ENCODE measurements around the gene CTNNA3. TPM values are rescaled to one million over a fixed set of nuclear protein-coding genes. Genes with fewer than 3 reads are reported as not detected.

Gene CTNNA3
- total RNA-seq, 2 donors from 2014 or later: under 0.01 to 0.33 TPM

DNA sequence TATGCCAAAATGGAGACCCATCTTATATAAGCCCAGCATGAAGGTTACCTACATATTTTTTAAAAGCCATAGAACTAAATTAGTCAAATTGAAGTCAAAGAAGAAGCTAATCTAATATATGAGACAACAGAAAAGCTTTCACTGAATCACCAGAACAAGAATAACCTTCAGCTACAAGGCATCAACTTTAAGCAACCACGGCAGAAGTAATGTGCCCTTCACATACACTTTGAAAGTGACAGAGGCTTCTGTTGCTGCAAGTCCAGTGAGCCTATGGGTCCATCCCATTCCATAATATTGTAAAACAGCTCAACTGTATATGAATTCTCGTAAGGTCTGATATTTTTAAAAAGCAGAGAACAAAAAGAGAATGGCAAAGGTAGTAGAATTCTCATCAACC, 36.5 kb downstream of the CTNNA3 start:
- Histone ChIP-seq H3K4me3 (no peak overlapping the region), H3K36me3 (replicated peaks in 1 of 2; ENCODE audit: insufficient read depth in 1 of 2, low read depth in 2 of 2) (no peaks in the 10 kb centered on the region), H3K27me3 (no peaks in the 10 kb centered on the region), H3K4me1 (no peaks in the 10 kb centered on the region), H3K27ac (no peak overlapping the region), H3K9me3 (no peaks in the 10 kb centered on the region)
- 69 to 81% methylated on average over 2 of the region's 2 CpGs for WGBS, 2 donors
- ATAC-seq (no peak), DNase-seq (no peak)
- intact Hi-C loops (cut with DNase I): no loop called here
- TF ChIP-seq, protein P1, sequence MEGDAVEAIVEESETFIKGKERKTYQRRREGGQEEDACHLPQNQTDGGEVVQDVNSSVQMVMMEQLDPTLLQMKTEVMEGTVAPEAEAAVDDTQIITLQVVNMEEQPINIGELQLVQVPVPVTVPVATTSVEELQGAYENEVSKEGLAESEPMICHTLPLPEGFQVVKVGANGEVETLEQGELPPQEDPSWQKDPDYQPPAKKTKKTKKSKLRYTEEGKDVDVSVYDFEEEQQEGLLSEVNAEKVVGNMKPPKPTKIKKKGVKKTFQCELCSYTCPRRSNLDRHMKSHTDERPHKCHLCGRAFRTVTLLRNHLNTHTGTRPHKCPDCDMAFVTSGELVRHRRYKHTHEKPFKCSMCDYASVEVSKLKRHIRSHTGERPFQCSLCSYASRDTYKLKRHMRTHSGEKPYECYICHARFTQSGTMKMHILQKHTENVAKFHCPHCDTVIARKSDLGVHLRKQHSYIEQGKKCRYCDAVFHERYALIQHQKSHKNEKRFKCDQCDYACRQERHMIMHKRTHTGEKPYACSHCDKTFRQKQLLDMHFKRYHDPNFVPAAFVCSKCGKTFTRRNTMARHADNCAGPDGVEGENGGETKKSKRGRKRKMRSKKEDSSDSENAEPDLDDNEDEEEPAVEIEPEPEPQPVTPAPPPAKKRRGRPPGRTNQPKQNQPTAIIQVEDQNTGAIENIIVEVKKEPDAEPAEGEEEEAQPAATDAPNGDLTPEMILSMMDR (IDR thresholded peaks at IDR 0.05): no peak
- no peak for TF ChIP-seq POLR2A (IDR thresholded peaks at IDR 0.05)

DNA sequence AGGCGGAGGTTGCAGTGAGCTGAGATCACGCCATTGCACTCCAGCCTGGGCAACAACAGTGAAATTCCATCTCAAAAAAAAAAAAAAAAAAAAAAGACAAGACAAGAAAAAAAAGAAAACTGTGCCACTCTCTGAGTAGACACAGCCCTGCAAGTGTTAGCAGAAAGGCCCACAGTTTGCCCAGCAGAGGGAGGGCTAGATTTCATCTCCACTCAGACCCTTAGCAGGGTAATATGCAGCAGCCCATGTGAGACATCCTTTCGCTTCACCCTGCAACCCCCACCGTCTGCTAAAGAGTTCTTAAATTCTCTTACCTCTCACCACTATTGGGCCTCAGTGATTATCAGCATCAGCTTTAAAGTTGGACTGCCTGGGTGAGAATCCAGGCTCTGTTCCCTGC, 38.2 kb downstream of the CTNNA3 start:
- 81 to 82% methylated on average over 4 of the region's 4 CpGs for WGBS, 2 donors
- Histone ChIP-seq H3K36me3 (replicated peaks in 1 of 2; ENCODE audit: insufficient read depth in 1 of 2, low read depth in 2 of 2) (no peaks in the 10 kb centered on the region), H3K4me3 (no peak overlapping the region), H3K9me3 (no peaks in the 10 kb centered on the region), H3K27me3 (no peaks in the 10 kb centered on the region), H3K27ac (no peak overlapping the region), H3K4me1 (no peaks in the 10 kb centered on the region)
- TF ChIP-seq, protein P1 (IDR thresholded peaks at IDR 0.05): no peak
- no peak for TF ChIP-seq POLR2A (IDR thresholded peaks at IDR 0.05)
- ATAC-seq (no peak), DNase-seq (no peak)
- intact Hi-C loops (cut with DNase I): no loop called here

- H3K4me3 ChIP-seq: no peak overlapping the region
- no peak for TF ChIP-seq POLR2A (IDR thresholded peaks at IDR 0.05)
- H3K27ac ChIP-seq: no peak overlapping the region
- intact Hi-C loops (cut with DNase I): no loop called here
- ATAC-seq: no peak
- no peaks in the 10 kb centered on the region for H3K4me1 ChIP-seq
- no peak for DNase-seq
- no peaks in the 10 kb centered on the region for H3K36me3 ChIP-seq (replicated peaks in 1 of 2; ENCODE audit: insufficient read depth in 1 of 2, low read depth in 2 of 2)
- no peaks in the 10 kb centered on the region for H3K27me3 ChIP-seq
- no peaks in the 10 kb centered on the region for H3K9me3 ChIP-seq
- WGBS, 2 donors: 65 to 70% methylated on average over 4 of the region's 4 CpGs
Observed at GRCh38 chr10:67650558-67650957, 45.4 kb downstream of the CTNNA3 start.

DNA sequence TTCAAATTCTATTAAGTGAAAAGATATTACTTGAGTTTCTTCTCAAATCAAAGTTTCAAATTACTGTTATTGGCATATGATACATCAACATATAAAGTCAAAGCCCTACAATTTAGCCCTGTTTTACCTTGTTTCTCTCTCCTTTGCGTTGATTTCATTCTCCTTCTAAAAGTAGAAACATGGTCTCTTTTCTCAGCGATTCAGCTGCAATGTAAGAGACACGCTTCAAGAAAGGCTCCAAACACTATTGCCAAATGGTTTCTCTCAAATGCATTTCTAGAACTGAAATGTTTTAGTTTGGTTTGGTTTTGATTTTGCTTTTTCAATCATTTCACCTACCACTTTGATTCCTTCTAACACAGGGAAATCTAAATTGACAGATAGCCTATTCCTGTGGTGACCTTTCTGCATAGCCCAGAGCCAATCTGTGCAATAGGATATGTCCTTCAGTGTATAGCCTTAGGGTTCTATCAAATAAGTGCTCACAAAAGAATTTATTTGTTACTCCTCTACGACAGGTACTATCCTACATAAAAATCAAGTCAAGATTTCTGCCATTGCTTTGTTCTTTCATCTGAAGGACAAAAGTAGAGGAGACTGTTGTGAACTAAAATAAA, 47.3 kb downstream of the CTNNA3 start:
- H3K4me3 ChIP-seq: no peak overlapping the region
- WGBS, 2 donors: 84 to 89% methylated on average over 4 of the region's 4 CpGs
- no peaks in the 10 kb centered on the region for H3K27me3 ChIP-seq
- no peak for TF ChIP-seq POLR2A (IDR thresholded peaks at IDR 0.05)
- TF ChIP-seq, protein P1 (IDR thresholded peaks at IDR 0.05): no peak
- DNase-seq: no peak
- H3K4me1 ChIP-seq: no peaks in the 10 kb centered on the region
- no peak for ATAC-seq
- intact Hi-C loops (cut with DNase I): no loop called here
- no peaks in the 10 kb centered on the region for H3K9me3 ChIP-seq
- H3K36me3 ChIP-seq (replicated peaks in 1 of 2; ENCODE audit: insufficient read depth in 1 of 2, low read depth in 2 of 2): no peaks in the 10 kb centered on the region
- no peak overlapping the region for H3K27ac ChIP-seq

GRCh38 chr10:67630904-67631303, 65.1 kb downstream of the CTNNA3 start:
- ATAC-seq (no peak), DNase-seq (no peak)
- Histone ChIP-seq H3K4me1 (no peaks in the 10 kb centered on the region), H3K9me3 (no peaks in the 10 kb centered on the region), H3K27ac (no peak overlapping the region), H3K4me3 (no peak overlapping the region), H3K36me3 (replicated peaks in 1 of 2; ENCODE audit: insufficient read depth in 1 of 2, low read depth in 2 of 2) (no peaks in the 10 kb centered on the region), H3K27me3 (no peaks in the 10 kb centered on the region)
- intact Hi-C loops (cut with DNase I): no loop called here
- TF ChIP-seq, protein P1 (IDR thresholded peaks at IDR 0.05): no peak
- TF ChIP-seq POLR2A (IDR thresholded peaks at IDR 0.05): no peak
